MM.1S (cell line): ENCODE data around the gene AMIGO2.

Source experiments
- DNase-seq: peaks from one replicate; pipeline ENCODE4 v3.0.0-alpha.2; 2015
- H2AFZ ChIP-seq: fragments of 300-600 bp; sonication (generic); 2 replicates; pipeline ENCODE4 v1.6.0; 2016; ENCODE audit warnings: antibody characterized with exemption, low read length
- H3F3A ChIP-seq: fragments of 300-600 bp; sonication (generic); 2 replicates; pipeline ENCODE4 v1.6.1; 2016; ENCODE audit warnings: mild to moderate bottlenecking, antibody characterized with exemption, low read length, moderate library complexity, mixed read lengths; ENCODE audit not compliant: insufficient read depth
- H3K27ac ChIP-seq: fragments of 300-600 bp; sonication (generic); 2 replicates; pipeline ENCODE4 v1.5.1; 2016; ENCODE audit warnings: mild to moderate bottlenecking, low read length
- H3K27me3 ChIP-seq: fragments of 300-600 bp; sonication (generic); replicated peaks from 2 replicates; pipeline ENCODE4 v1.6.0; 2016; ENCODE audit warnings: low read length; ENCODE audit not compliant: insufficient read depth
- H3K36me3 ChIP-seq: fragments of 300-600 bp; sonication (generic); replicated peaks from 2 replicates; pipeline ENCODE4 v1.6.1; 2016; ENCODE audit warnings: mild to moderate bottlenecking, low read length, mixed read lengths; ENCODE audit not compliant: insufficient read depth
- H3K4me1 ChIP-seq: fragments of 300-600 bp; sonication (generic); 2 replicates; pipeline ENCODE4 v1.6.1; 2016; ENCODE audit warnings: low read length, mixed read lengths
- H3K4me2 ChIP-seq: fragments of 300-600 bp; sonication (generic); 2 replicates; pipeline ENCODE4 v1.6.0; 2016; ENCODE audit warnings: low read depth, low read length
- H3K4me3 ChIP-seq: fragments of 300-600 bp; sonication (generic); 2 replicates; pipeline ENCODE4 v1.5.1; 2016; ENCODE audit warnings: low read length, mixed read lengths
- H3K79me2 ChIP-seq: fragments of 300-600 bp; sonication (generic); 2 replicates; pipeline ENCODE4 v1.6.1; 2016; ENCODE audit warnings: mixed run types, low read length, mixed read lengths
- H3K9ac ChIP-seq: fragments of 300-600 bp; sonication (generic); 2 replicates; pipeline ENCODE4 v1.6.1; 2016; ENCODE audit warnings: low read length, mixed read lengths
- H3K9me2 ChIP-seq: fragments of 300-600 bp; sonication (generic); replicated peaks from 2 replicates; pipeline ENCODE4 v1.6.1; 2016; ENCODE audit warnings: mild to moderate bottlenecking, low read length, mixed read lengths; ENCODE audit not compliant: insufficient read depth
- H3K9me3 ChIP-seq: fragments of 300-600 bp; sonication (generic); replicated peaks from 2 replicates; pipeline ENCODE4 v1.6.1; 2016; ENCODE audit warnings: mild to moderate bottlenecking, low read length, mixed read lengths; ENCODE audit not compliant: insufficient read depth
- H4K20me1 ChIP-seq: fragments of 300-600 bp; sonication (generic); 2 replicates; pipeline ENCODE4 v1.6.1; 2016; ENCODE audit warnings: mild to moderate bottlenecking, low read length, moderate library complexity, mixed read lengths; ENCODE audit not compliant: insufficient read depth
- EZH2 ChIP-seq: fragments of 300-600 bp; sonication (generic); optimal IDR thresholded peaks from 2 replicates; pipeline ENCODE3; 2017; ENCODE audit warnings: low read depth, mild to moderate bottlenecking, antibody characterized with exemption, low read length, mixed read lengths
- EZH2phosphoT487 ChIP-seq: fragments of 300-600 bp; sonication (generic); IDR thresholded peaks from 2 replicates; pipeline ENCODE4 v1.6.1; 2018; ENCODE audit warnings: antibody characterized with exemption, low read length
- TF ChIP-seq, protein P1 (sequence below): fragments of 300-600 bp; sonication (generic); IDR thresholded peaks from 2 replicates; pipeline ENCODE4 v1.5.1; 2016; ENCODE audit warnings: antibody characterized with exemption, low read length, mixed read lengths

Gene AMIGO2

DNA sequence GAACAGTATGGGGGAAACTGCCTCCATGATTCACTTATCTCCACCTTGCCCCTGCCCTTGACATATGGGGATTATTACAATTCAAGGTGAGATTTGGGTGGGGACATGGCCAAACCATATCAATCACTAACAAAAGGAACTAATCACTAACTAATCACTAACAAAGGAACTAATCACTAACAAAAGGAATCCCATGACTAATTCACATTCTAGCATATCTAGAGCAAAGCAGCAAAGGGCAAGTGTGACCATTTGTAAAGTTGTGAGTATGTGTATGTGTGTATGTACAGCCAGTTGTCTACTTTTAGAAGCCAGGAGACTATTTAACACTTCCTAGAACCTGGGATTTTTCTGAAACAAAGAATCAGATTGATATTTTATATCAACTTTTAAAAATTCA is 31.2 kb downstream of the AMIGO2 start:
- no peak overlapping the region for H3K4me3 ChIP-seq
- H2AFZ ChIP-seq, result no peak overlapping the region

DNA sequence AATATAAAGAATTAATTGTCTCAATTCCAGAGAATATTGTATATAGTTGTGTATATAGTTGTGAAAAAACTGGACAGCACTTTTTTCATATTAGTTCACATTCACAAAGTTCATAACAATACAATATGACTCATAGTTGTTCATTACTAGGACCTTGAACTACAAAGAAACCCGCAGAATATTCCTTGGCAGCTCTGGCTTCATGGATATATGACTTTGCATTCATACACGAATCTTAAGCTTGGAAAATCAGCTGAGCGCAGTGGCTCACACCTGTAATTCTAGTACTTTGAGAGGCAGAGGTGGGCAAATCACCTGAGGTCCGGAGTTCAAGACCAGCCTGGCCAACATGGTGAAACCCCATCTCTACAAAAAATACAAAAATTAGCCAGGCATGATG is 38.4 kb downstream of the AMIGO2 start:
- Histone ChIP-seq H3K9me3 (no peaks in the 10 kb centered on the region), H2AFZ (no peak overlapping the region), H3K27me3 (no peaks in the 10 kb centered on the region), H3K9ac (no peak overlapping the region), H3K79me2 (no peaks in the 10 kb centered on the region), H4K20me1 (no peaks in the 10 kb centered on the region), H3K4me3 (no peak overlapping the region), H3K27ac (no peak overlapping the region), H3K9me2 (no peaks in the 10 kb centered on the region), H3K4me1 (no peaks in the 10 kb centered on the region), H3K4me2 (no peak overlapping the region), H3K36me3 (no peaks in the 10 kb centered on the region), H3F3A (no peaks in the 10 kb centered on the region)
- no peak for DNase-seq
- TF ChIP-seq EZH2 (no peak), EZH2phosphoT487 (no peak)
- TF ChIP-seq, protein P1, sequence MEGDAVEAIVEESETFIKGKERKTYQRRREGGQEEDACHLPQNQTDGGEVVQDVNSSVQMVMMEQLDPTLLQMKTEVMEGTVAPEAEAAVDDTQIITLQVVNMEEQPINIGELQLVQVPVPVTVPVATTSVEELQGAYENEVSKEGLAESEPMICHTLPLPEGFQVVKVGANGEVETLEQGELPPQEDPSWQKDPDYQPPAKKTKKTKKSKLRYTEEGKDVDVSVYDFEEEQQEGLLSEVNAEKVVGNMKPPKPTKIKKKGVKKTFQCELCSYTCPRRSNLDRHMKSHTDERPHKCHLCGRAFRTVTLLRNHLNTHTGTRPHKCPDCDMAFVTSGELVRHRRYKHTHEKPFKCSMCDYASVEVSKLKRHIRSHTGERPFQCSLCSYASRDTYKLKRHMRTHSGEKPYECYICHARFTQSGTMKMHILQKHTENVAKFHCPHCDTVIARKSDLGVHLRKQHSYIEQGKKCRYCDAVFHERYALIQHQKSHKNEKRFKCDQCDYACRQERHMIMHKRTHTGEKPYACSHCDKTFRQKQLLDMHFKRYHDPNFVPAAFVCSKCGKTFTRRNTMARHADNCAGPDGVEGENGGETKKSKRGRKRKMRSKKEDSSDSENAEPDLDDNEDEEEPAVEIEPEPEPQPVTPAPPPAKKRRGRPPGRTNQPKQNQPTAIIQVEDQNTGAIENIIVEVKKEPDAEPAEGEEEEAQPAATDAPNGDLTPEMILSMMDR, result no peak

More for the DNA sequence above, 31.2 kb downstream of the AMIGO2 start:
- Histone ChIP-seq H3K9me3 (no peaks in the 10 kb centered on the region), H3K4me2 (no peak overlapping the region), H3K27me3 (no peaks in the 10 kb centered on the region), H3K9me2 (no peaks in the 10 kb centered on the region), H3K27ac (no peak overlapping the region), H3K9ac (no peak overlapping the region), H3K79me2 (no peaks in the 10 kb centered on the region), H3F3A (no peaks in the 10 kb centered on the region), H3K4me1 (no peaks in the 10 kb centered on the region), H3K36me3 (no peaks in the 10 kb centered on the region), H4K20me1 (no peaks in the 10 kb centered on the region)
- TF ChIP-seq, protein P1, result no peak
- no peak for TF ChIP-seq EZH2
- TF ChIP-seq EZH2phosphoT487, result no peak
- DNase-seq, result no peak

DNA sequence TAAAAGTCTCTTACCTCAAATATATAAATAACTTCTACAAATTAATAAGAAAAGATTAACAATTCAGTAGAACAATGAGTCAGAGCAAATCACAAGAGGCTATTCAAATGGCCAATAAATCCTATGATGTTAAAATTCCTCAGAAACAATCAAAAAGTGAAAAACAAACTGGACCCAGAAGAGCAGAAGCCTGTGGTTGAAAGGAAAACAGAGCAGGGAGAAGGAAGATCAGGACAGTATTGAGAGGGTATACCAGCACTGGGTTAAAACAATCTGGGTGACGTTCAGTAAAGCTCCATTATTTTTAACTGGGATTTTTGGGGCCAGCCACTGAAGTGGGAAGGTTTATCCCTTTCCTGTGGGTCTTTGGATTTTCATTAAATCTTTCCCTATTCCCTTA is 40.0 kb downstream of the AMIGO2 start:
- no peak overlapping the region for H3K4me2 ChIP-seq
- H3K9me3 ChIP-seq, result no peaks in the 10 kb centered on the region
- DNase-seq, result no peak
- H4K20me1 ChIP-seq, result no peaks in the 10 kb centered on the region
- no peak overlapping the region for H3K4me3 ChIP-seq
- no peaks in the 10 kb centered on the region for H3K36me3 ChIP-seq
- H3K9ac ChIP-seq, result no peak overlapping the region
- no peaks in the 10 kb centered on the region for H3K9me2 ChIP-seq
- H3F3A ChIP-seq, result no peaks in the 10 kb centered on the region
- no peaks in the 10 kb centered on the region for H3K4me1 ChIP-seq
- no peak for TF ChIP-seq EZH2phosphoT487
- TF ChIP-seq, protein P1, result no peak
- no peak for TF ChIP-seq EZH2
- H3K79me2 ChIP-seq, result no peaks in the 10 kb centered on the region
- H3K27ac ChIP-seq, result no peak overlapping the region
- no peak overlapping the region for H2AFZ ChIP-seq
- H3K27me3 ChIP-seq, result no peaks in the 10 kb centered on the region
